Subcutaneous adipose tissue (tissue), 4 donors: ENCODE measurements around the gene RAD51B. TPM values are rescaled to one million over a fixed set of nuclear protein-coding genes. Genes with fewer than 3 reads are reported as not detected.

Source experiments
- CTCF ChIP-seq: fragments of 450-650 bp; IDR thresholded peaks from one replicate; pipeline ENCODE4 v1.5.1; 2016; ENCODE audit warnings: low read depth, mild to moderate bottlenecking, control low read depth, antibody characterized with exemption, moderate library complexity
- total RNA-seq, 4 donors: library from RNA; depleted of rRNA; stranded (reverse); fragments of >200 nt; gene quantifications; one replicate each; pipeline ENCODE4 v1.1.0, GENCODE V29; 2016

The RAD51B gene
- total RNA-seq, 4 donors from 2014 or later, result 9.7 to 24.1 (median 16.7) TPM

GRCh38 chr14:68426661-68427549, 607.3 kb downstream of the RAD51B start:
- no peak for TF ChIP-seq CTCF

GRCh38 chr14:68427550-68427890, 607.9 kb downstream of the RAD51B start:
- TF ChIP-seq CTCF, result no peak

GRCh38 chr14:68439676-68440075, 620.1 kb downstream of the RAD51B start:
- no peak for TF ChIP-seq CTCF

GRCh38 chr14:68440820-68441219, 621.2 kb downstream of the RAD51B start:
- no peak for TF ChIP-seq CTCF

- no peak for TF ChIP-seq CTCF
Measured at GRCh38 chr14:68441542-68441941, 622.0 kb downstream of the RAD51B start.

GRCh38 chr14:68442828-68443629, 623.5 kb downstream of the RAD51B start:
- no peak for TF ChIP-seq CTCF
